Epidermal melanocyte (primary cell): ENCODE measurements around the gene PXMP2.

ENCODE experiments used
- DNase-seq: peaks from one replicate; pipeline ENCODE4 v3.0.0; 2011; ENCODE audit warnings: low spot score; ENCODE audit not compliant: insufficient read length

Gene PXMP2

GRCh38 chr12:132687211-132688164, at the start of gene PXMP2, which contains the start of gene POLE:
Gene PXMP2 (plus strand): TSS chr12:132687587. CDS start chr12:132687671, 84 bp downstream.
Gene POLE (minus strand): TSS chr12:132687342. CDS start chr12:132687315, 27 bp downstream.
- peak; percentile 98 for DNase-seq

GRCh38 chr12:132637811-132638210, 49.6 kb upstream of the PXMP2 start:
- no peak for DNase-seq

DNA sequence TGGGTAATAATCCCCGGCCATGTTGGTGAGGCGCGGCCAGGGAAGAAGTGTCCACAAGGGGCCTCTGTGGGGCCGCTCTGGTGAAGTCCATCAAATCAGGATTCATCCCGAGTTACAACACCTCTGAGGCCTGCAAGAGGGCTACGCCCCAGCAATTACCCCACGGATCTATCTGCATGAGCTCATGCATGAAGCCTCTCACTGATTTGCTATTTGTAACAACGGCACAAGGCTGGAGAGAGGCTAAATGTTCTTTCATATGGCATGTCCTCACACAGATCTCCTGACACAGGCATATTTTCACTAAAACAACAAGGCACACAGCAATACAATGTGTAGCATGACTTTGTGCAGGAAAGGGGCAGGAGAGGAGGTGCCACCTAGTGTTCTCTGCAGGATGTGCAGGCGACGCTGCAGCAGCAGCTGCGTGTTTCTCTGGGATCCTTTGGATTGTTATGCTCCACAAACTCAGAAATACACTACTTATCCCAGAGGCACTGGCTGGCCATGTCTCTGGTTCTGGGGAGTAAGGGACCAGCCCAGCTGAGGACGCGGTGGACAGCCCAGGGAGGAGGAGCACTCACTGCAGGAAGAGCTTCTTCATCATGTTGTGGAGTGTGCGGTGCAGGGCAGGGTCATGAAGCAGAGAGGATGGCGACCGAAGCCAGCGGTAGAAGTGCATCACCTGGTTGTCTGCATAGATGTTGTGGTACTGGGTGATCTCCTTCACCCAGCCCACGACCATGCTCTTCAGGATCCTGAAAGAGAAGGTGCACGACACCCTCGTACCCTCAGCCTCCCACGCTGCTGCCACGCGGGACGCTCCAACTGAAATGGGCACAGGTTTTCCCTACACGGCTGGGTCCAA, 48.6 kb upstream of the PXMP2 start:
- peak; percentile 53 for DNase-seq

GRCh38 chr12:132639956-132640520, 47.3 kb upstream of the PXMP2 start:
- DNase-seq = no peak

DNA sequence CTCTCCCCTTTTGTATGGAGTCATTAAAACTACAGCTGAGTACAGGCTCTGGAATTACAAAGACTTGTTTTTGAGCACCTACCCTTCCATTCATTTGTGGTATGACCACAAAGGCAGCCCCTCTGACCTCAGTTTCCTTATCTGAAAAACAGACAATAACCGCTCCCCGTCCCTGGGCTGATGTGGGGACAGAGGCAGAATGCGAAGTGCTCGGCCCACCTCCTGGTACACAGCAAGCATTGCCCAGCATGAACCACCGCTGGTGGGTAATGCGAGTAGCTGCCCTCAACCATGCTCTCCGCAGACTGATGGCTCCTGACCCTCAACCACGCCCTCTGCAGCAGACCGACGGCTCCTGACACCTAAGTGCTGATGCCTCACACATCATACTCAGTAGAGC, 46.5 kb upstream of the PXMP2 start:
- DNase-seq = no peak

- DNase-seq = no peak
Observed at GRCh38 chr12:132641811-132642650, 45.4 kb upstream of the PXMP2 start.

DNA sequence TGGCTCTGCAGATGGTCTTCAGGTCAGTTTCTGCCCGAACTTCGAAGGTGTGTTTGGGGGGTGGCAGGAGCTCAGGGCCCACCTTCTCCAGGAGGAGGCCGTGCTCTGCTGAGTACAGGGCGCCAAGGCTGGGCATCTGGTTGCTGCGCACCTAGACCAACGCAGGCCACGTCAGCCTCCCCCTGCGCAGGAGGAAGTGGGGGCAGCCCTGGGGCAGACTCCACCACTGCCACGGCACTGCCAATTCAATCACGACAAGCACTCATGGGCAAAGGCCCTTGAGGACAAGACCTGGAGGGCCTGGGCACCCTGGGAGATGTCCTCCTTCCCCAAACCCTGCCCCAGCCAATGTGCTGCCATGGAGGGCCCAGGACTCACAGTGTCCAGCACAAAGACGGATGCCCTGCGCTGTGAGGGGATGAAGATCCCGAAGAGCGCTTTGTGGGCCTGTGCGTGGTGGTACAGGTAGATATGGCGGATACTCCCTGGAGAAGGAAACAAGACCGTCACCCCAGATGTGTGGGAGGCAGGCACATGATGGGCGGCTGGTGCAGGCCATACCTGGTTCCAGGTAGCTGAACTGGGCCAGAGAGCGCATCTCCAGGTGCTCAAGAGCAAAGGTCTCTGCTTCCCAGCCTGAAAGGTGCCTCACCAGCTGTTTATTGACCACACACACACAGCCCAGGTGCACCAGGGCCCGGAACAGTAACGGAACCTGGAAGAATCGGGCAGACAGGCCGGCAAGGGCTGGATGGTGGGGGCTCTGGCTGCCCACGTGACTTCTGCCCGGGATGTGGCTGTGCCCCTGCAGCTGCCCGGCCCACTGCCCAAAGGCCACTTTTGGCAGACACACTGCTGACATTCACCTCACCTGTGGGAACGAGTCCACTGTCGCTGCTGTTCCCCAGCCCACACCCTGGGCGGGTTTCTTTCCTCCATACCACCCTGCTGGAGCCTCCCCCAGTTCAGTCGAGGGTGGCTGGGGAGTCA, 44.2 kb upstream of the PXMP2 start:
- no peak for DNase-seq

DNA sequence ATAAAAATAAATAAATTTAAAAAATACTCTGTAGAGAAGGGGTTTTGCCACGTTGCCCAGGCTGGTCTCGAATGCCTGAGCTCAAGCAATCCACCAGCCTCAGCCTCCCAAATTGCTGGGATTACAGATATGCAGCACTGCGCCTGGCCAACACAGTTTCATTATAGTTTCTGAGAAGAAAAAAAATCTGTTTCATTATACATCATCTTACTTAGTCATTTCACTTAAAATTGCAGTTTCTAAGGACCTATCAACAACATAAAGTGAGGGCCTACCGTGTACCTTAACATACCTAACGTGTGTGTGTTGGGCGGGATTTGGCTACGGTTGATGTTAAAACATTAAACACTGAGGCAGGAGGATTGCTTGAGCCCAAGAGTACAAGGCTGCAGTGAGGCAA, 40.5 kb upstream of the PXMP2 start:
- DNase-seq = no peak

- DNase-seq = no peak
Observed at GRCh38 chr12:132647858-132648257, 39.5 kb upstream of the PXMP2 start.

GRCh38 chr12:132648616-132649225, 38.7 kb upstream of the PXMP2 start:
- DNase-seq = no peak

- DNase-seq = no peak
Observed at GRCh38 chr12:132649226-132649945, 38.0 kb upstream of the PXMP2 start.

DNA sequence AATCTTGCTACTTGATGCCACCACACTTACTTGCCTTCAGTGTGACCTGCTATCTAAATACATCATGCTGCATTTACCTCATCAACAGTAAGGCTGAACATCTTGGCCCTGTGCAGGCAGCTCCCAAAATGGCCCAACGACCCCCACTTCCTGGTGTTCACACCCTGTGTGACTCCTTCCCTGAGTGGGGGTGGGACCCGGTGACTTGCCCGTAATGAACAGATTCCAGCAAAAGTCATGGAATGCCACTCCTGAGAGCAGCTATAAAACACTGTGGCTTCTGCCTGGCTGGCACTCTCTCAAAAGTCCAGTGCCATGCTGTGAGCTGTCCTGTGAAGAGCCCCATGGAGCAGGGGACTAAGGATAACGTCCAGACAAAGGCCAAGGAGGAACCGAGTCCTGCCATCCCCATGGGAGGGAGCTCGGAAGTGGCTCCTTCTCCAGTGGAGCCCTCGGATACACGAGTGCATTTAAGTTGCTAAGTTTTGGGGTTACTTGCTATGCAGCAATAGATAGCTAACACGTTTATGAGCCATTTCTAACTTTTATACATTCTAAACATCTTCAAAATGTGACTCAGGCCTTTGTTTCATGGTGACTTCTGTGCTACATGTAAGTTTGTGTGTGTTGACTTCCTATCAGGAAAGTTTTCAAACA, 35.8 kb upstream of the PXMP2 start:
- DNase-seq = no peak

GRCh38 chr12:132653567-132654290, 33.7 kb upstream of the PXMP2 start:
- DNase-seq = no peak

GRCh38 chr12:132657004-132657727, 30.2 kb upstream of the PXMP2 start:
- DNase-seq = no peak

DNA sequence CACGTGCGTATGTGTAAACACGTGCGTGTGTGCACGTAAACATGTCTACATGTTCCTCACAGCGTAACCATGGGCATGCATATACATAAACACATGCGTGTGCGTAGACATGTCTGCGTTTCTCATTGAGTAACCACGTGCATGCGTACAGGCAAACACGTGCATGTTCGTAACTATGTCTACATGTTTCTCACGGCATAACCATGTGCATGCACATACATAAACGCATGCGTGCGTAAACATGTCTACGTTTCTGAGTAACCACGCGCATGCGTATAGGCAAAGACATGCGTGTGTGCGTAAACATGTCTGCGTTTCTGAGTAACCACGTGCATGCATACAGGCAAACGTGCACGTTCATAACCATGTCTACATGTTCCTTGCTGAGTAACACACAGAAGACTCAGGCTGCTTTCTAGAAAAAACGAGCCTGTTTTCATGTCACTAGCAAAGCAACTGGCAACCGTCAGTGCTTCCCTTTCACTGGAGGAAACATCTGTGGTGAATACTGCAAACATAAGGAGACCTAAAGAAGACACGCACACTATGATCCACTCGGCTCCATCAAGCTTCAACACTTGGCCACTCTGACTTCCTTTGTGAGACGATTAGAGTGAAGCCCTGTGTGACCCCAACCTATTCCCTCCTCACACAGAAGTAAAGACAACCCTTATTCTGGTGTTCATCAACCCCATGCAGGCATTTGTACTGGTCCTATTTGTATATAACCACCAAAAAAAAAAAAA, 29.1 kb upstream of the PXMP2 start:
- no peak for DNase-seq

- no peak for DNase-seq
Observed at GRCh38 chr12:132659146-132659545, 28.2 kb upstream of the PXMP2 start.
